GM21381 (cell line): ENCODE results near the gene ZFP64.
"Not testable (repeated sequence)": the region's sequence is repeated elsewhere in the genome, so short reads cannot be mapped to it uniquely, and the experiment has no call there.

Source experiments
- ATAC-seq: cut with Tn5 transposase; IDR thresholded peaks from one replicate; pipeline ENCODE4 v1.9.1; 2021; ENCODE audit warnings: mild to moderate bottlenecking, moderate library complexity; ENCODE audit not compliant: unreplicated experiment

ZFP64 gene

DNA sequence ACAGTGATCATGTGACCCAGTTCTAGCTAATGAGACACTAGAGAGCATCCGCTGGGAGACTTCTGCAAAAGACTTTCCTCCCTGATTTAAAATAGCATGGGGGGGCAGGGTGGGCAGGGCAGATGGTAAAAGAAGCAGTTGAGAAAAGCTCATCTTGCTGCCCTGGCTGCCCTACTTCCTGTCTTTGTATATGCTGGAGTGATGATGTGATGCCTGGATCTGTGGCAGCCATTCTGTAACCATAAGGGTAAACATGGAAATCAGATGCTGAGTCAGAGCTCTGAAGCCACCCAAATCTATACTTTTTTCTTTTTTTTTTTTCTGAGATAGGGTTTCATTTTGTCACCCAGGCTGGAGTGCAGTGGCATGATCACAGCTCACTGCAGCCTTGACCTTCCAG, 25.4 kb downstream of the ZFP64 start:
- no peak for ATAC-seq

DNA sequence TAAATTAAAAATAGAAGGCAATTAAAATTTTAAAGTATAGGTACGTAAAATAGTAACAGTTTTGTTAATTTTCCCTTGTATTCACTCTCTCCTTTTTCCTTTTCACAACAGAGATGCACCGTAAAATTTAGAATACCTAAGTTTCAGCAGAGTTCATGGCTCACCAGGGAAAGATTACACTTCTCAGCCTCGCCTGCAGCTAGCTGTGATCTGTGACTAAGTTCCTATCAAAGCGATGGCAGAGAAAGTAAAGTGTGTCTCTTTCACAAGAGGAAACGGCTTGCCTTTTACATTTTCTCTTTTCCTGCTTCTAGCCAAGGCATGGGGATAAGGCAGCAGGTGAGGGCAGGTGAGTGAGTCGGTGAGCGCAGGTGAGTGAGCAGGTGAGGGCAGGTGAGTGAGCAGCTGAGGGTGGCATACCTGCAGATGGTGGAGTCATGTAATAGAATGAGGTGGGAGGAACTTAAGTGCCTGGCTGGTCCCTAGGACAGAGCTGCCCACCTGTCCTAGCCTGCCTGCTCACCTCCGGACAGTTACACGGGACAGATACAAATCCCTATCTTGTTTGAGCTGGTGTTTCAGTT, 30.9 kb downstream of the ZFP64 start:
- no peak for ATAC-seq

DNA sequence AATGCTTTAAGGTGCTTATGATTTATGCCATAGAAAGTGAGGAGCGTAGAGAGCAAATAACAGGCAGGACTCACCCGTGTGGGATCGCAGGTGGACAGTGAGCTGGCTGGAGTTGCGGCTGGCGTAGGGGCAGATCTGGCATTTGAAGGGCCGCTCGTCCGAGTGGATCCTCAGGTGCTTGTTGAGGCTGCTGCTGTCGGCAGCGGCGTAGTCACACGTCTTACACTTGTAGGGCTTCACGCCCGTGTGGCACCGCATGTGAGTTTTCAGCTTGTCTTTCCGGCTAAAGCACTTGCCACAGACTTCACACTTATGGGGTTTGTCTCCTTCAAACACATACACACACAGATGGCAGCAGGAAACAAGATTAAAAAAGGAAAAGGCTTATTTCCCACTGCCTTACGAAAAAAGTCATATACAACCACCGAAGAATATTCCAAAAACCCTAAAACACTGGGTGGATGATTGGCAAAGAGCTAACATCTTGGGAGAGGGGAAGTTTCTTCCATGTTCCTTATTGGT, 31.5 kb downstream of the ZFP64 start:
- ATAC-seq: no peak

DNA sequence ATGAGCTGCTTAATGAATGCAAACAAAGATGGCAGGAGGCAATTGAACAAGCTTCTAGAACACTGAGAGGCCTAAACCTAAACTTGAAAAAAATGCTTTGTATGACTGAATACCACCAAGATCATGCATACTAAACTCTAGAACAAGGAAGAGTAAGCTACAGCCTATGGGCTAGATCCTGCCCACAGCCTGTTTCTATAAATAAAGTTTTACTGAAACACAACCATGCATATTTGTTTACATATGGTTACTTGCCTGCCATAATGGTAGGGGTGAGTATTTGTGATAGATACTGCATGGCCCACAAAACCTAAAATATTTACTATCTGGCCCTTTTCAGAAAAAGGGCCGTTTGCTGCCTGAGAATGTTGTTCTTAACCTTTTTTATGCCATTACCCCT, 37.0 kb downstream of the ZFP64 start:
- ATAC-seq: no peak

DNA sequence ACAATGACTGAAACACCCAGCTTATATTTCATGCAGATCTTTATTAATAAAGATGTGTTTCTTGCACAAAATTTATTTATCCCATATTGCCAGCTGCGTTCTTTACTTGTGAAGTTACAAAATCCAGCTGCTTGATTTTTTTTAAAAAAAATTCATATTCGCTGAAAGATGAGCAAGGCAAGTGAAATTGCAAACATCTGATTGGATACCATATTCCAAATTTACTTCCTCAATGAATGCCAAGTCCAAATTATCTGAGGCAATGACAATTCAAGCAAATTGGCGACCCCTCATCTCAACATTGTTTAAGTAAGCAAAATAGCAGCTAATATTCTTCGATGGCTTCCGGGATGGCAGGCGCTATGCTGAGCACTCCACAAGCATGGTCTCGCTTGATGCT, 37.7 kb downstream of the ZFP64 start:
- no peak for ATAC-seq

DNA sequence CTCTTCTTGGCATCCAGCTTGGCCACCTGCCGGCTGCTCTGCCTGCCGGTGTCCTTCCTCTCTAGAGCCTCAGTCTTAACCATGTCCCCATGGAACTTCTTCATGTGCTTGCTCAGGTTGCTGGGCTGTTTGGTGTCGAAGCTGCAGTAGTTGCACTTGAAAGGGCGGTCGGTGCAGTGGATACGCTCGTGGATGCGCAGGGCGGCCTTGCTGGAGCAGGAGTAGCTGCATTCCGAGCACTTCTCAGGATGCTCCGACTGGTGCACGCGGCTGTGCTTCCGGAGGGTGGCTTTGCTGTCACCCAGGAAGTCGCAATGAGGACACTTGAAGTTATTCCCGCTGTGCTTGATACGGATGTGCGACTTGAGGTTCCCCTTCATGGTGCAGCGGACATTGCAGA, 38.7 kb downstream of the ZFP64 start:
- no peak for ATAC-seq

DNA sequence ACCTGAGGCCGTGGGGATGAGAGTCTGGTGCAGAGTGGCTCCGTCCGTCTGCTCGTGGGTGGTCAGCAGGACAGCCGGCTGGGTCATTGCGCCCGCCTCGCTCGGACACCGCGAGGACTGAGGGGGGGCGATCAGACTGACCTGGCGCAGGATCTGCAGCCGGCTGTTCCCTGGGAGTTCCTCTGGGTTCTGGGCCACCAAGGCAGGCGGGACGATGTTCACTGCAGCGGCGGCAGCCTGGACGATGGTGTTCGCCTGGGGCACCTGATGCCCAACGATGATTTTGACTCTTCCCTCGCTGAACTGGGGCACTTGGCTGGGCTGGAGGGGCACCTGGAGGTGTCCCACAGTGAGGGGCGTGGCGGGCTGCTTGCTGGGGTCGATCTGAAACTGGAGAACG, 39.2 kb downstream of the ZFP64 start:
- no peak for ATAC-seq

DNA sequence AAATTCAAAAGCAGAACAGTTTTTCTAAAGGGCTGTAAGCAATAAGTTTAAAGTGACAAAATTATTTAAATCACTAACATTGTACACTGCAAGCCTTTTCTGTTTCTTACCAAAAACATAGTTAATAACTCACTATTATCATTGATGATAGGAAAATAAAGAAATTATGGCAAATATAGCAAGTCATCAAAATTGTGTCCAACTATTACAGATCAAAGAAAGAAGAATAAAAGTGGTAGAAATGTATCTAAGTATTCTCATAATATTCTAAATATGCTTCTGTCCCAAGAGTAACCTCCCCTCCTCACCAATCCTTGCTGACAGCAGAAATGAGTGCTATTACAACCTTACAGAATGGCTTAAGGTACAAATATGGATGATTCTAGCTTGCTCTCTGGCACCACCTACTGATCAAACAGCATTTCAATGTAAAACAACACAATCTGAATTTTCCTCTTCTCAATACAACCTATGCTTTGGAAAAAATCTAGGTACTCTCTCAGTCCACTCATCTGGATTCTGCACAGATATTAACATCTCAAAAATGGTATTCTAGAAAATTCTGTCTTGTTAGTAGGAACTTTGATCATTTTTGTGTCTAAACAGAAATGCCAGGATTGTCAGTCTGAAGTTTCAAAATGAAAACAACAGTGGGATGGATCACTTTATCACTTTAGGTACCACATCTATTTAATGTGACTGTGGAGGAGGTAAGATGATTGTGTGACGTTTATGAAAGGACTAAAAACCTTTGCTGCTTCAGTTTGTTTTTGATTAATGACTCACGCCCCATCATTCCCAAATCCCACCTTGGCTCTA, 40.9 kb downstream of the ZFP64 start:
- ATAC-seq: peak; percentile 57

DNA sequence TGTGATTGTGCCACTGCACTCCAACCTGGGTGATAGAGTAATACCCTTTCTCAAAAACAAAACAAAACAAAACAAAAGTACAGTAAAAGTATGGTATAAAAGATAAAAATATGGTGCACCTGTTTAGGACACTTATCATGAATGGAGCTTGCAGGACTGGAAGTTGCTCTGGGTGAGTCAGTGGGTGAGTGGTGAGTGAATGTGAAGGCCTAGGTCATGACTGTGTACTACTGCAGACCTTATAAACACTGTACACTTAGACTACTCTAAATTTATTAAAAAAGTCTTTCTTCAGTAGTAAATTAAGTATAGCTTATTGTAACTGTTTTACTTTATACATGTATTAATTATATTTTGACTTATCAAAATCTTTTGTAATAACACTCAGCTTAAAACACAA, 46.0 kb downstream of the ZFP64 start:
- ATAC-seq: no peak

DNA sequence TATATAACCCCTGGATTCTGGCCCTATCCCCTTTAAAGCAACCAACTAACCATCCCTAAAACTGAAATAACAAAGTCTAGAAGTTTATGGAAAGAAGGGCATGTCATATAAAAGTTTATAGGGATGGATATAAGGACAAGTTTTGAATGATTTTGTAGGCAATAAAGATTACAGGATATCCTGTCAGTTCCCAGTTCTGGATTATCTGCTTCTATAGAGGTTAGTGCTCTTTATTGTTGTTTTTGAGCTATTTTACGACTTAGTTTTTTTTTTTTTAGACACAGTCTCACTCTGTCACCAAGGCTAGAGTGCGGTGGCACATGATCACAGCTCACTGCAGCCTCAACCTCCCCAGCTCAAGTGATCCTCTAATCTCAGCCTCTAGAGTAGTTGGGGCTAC, 48.3 kb downstream of the ZFP64 start:
- no peak for ATAC-seq

DNA sequence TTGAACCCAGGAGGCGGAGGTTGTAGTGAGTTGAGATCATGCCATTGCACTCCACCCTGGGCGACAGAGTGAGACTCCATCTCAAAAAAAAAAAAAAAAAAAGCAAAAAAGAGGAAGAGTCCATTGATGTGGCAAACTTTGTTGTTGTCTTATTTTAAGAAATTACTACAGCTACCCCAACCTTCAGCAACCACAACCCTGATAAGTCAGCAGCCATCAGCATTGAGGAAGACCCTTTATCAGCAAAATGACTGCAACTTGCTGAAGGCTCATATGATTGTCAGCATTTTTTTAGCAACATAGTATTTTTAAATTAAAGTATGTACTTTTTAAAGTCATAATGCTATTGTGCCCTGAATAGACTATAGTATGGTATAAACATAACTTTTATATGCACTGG, 48.8 kb downstream of the ZFP64 start:
- ATAC-seq: no peak

DNA sequence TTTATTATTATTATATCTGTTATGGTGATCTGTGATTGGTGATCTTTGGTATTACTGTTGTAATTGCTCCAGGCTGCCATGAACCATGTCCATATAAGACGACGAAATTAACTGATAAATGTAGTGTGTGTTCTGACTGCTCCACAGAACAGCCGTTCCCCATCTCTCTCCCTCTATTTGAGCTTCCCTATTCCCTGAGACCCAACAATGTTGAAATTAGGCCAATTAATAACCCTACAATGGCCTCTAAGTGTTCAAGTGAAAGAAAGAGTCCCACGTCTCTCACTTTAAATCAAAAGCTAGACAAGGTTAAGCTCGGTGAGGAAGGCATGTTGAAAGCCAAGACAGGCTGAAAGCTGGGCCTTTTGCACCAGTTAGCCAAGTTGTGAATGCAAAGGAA, 51.6 kb downstream of the ZFP64 start:
- ATAC-seq: no peak

DNA sequence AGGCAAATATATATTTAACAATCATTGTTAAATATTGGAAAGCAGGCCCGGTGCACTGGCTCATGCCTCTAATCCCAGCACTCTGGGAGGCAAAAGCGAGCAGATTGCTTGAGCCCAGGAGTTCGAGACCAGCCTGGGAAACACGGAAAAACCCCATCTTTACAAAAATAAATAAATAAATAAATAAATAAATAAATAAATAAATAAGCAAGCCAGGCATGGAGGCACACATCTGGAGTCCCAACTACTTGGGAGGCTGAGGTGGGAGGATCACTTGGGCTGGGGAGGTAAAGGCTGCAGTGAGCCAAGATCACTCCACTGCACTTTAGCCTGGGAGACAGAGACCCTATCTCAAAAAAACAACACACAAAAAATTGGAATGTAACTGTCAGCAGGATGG, 53.7 kb downstream of the ZFP64 start:
- no peak for ATAC-seq

DNA sequence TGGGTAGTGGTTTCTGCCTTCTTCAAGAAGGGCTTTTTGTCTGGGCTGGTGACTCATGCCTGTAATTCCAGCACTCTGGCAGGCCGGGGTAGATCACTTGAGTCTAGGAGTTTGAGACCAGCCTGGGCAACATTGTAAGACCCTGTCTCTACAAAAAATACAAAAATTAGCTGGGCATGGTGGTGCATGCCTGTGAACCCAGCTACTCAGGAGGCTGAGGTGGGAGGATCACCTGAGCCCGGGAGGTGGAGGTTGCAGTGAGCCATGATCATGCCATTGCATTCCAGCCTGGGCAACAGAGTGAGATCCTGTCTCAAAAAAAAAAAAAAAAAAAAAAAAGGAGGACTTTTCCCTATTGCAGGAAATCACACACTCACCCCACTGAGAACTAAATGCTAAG, 57.9 kb downstream of the ZFP64 start:
- ATAC-seq: not testable (repeated sequence)

DNA sequence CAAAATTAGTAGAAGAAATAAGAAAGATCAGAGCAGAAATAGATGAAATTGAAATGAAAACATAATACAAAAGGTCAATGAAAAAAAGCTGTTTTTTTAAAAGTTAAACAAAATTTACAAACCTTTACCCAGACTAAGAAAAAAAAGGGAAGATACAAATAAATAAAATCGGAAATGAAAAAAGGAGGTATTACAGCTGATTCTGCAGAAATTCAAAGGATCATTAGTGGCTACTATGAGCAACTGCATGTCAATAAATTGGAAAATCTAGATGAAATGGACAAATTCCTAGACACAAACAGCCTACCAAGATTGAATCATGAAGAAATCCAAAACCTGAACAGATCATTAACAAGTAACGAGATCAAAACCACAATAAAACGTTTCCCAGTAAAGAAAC, 59.2 kb downstream of the ZFP64 start:
- ATAC-seq: no peak

DNA sequence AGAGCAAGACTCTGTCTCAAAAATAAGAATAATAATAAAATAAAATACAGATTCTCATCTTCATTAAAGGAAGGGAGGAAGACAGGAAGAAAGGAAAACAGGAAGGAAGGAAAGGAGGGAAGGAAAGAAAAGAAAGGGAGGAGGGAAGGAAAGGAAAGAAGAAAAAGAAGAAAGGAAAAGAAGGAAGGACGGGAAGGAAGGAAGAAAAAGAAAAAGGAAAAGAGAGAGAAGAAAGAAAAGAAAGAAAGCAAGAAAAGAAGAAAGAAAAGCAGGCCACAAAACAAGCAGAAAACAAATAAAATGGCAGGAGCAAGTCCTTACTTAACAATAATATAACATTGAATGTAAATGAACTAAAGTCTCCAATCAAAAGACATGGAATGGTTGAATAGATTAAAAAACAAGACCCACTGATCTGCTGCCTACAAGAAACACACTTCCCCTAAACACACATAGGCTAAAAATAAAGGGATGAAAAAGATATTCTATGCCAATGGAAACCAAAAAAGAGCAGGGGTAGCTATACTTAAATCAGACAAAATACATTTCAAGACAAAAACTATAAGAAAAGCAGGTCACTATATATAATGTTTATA, 60.4 kb downstream of the ZFP64 start:
- no peak for ATAC-seq

DNA sequence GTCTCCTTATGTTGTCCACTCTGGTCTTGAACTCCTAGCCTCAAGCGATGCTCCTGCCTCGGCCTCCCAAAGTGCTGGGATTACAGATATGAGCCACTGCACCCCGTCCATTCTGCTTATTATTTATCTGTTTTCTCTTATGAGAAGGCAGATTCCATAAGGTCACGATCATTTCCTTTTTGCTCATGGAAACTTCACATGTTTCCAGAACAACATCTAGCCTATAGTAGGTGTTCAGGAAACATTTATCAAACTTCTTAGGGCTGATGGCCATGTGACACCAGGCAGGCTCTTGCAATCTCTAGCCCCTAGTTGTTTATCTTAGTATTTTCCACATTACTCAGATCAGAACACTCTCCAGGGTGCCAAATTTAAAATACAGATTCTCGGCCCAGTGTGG, 61.2 kb downstream of the ZFP64 start:
- ATAC-seq: no peak

DNA sequence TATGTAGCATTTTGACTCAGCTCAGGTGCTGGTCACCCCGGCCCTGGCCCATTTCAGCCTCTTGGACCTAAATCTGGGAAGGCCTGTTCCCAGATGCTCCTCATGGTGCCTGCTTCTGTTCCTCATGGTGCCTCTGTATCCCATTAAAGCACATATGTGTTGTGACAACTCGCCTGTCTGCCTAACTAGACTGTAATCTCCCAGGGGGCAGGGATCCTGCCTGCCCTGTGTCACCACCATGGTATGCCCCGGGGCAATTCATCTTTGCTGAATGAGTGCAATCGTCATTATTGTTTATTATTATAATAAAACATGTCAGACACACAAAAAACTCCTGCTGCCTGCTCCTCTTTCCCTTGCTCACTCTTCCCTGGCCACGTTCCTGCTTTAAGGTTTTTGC, 62.0 kb downstream of the ZFP64 start:
- no peak for ATAC-seq

DNA sequence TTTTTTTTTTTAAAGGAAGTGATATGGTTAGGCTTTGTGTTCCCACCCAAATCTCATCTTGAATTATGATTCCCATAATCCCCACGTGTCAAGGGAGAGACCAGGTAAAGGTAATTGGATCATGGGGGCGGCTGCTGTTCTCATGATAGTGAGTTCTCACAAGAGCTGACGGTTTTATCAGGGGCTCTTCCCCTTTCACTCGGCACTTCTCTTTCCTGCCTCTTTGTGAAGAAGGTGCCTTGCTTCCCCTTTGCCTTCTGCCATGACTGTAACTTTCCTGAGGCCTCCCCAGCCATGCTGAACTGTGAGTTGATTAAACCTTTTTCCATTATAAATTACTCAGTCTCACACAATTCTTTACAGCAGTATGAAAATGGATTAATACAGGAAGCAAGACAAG, 64.3 kb downstream of the ZFP64 start:
- no peak for ATAC-seq

DNA sequence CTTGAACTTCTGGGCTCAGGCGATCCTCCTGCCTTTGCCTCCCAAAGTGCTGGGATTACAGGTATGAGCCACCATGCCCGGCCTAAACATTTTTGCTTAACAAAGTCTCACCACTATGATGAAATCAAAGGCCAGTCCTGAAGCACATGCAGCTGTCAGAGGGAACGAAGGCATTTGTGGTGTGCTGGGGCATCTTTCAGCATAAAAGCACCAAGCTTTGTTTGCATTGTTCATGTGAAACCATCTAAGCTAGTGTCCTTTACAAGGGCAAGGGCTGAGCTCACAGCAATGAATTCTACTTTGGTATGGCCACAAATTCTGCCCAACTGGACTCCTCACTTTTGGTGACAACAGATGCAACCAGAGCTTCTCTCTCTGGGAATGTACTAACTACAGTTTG, 66.8 kb downstream of the ZFP64 start:
- no peak for ATAC-seq

DNA sequence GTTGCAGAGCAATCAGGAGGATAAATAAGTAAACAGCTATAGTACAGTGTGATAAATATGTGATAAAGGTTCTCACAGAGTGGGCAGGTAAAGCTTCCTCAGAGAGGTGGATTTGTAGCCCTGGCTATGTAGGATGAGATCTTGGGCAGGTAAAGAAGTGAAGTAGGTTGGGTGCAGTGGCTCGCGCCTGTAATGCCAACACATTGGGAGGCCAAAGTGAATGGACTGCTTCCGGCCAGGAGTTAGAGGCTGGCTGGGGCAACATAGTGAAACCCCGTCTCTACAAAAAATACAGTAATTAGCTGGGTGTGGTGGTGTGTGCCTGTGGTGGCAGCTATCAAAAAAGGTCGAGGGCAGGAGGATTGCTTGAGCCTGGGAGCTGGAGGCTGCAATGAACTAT, 72.9 kb downstream of the ZFP64 start:
- no peak for ATAC-seq

DNA sequence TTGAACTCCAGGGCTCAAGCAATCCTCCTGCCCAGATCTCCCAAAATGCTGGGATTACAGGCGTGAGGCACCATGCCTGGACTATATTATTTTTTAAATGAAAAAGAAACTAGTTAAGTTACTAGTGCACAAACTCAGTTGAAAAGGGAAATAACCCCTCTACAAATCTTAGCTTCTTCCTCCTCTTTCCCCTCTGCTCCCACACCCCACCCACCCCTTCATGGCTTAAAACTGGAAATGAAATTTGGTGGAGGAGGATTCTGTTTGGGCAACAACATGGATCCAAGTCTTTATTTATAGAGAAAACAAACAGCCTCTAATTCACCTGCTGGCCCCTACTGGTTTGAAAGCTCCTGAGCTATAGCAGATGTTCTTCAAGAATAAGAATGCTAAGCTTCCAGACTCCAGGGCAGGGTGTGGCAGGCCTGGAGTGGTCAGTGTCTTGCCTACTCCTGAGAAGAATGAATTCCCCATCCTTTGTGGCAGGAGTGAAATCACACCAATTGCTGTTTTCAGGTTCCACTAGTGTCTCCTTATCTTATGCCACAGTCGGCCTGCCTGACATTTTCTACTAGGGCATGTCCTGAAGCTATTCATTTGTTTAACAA, 73.5 kb downstream of the ZFP64 start:
- no peak for ATAC-seq
